GM12878 (cell line): ENCODE measurements around the gene TOP2B. TPM values are rescaled to one million over a fixed set of nuclear protein-coding genes. Genes with fewer than 3 reads are reported as not detected.

Experiments
- ATAC-seq: fragments of 200-7000 bp; cut with Tn5 transposase; 3 replicates; pipeline ENCODE4 v1.9.1; 2020; ENCODE audit warnings: mild to moderate bottlenecking, moderate library complexity
- BruUV-seq: library from RNA; stranded (reverse); fragments of 400-500 nt; replicated peaks from 2 replicates; lab custom pipeline; 2021; lab: Mats Ljungman, UMichigan
- CTCF ChIA-PET: fragments of 300-600 bp; sonication (Branson Sonifier 250); formaldehyde crosslinking; extraction: SDS; loops from one replicate; lab custom pipeline; 2021; ENCODE audit warnings: inconsistent platforms; lab: Yijun Ruan, JAX
- POLR2A ChIA-PET: fragments of 350-600 bp; formaldehyde crosslinking; extraction: SDS; loops from one replicate; lab custom pipeline; 2021; ENCODE audit warnings: inconsistent platforms; lab: Charles Lee
- RAD21 ChIA-PET: fragments of 300-600 bp; sonication (Branson Sonifier 250); formaldehyde crosslinking; loops from one replicate; lab custom pipeline; 2023; ENCODE audit warnings: antibody characterized with exemption; ENCODE audit not compliant: unreplicated experiment; lab: Charles Lee
- SMC1A ChIA-PET: fragments of 300-600 bp; sonication (Branson Sonifier 250); formaldehyde crosslinking; loops from one replicate; lab custom pipeline; 2023; ENCODE audit not compliant: unreplicated experiment, uncharacterized antibody; lab: Charles Lee
- DNase-seq: peaks from one replicate; pipeline ENCODE4 v3.0.0-alpha.2; 2011; ENCODE audit warnings: low read depth, low spot score
- FAIRE-seq: peaks from 3 replicates; lab custom pipeline; 2011; peaks lifted over from hg19 to GRCh38; lab: Jason Lieb, UNC
- H2AFZ ChIP-seq: 2 replicates; pipeline ENCODE4 v1.6.0; 2011; ENCODE audit warnings: low read depth, low read length, control low read depth; ENCODE audit not compliant: control insufficient read depth
- H3K27ac ChIP-seq: 2 replicates; pipeline ENCODE4 v1.5.1; 2011; ENCODE audit warnings: control low read depth; ENCODE audit not compliant: control insufficient read depth, insufficient read depth
- H3K27me3 ChIP-seq, 2 experiments: replicated peaks in 1 of 2; 2 replicates each; pipeline versions ENCODE4 v1.6.0 to v1.6.1; 2011; ENCODE audit warnings: low read length in 1 of 2; ENCODE audit not compliant: control insufficient read depth in 2 of 2, insufficient read depth in 2 of 2
- H3K36me3 ChIP-seq, 2 experiments: 2 replicates each; pipeline ENCODE4 v1.5.1; 2011; ENCODE audit warnings: low read length in 1 of 2; ENCODE audit not compliant: control insufficient read depth in 2 of 2, insufficient read depth in 2 of 2
- H3K4me1 ChIP-seq: 2 replicates; pipeline ENCODE4 v1.6.1; 2011; ENCODE audit warnings: mild to moderate bottlenecking, low read length, moderate library complexity, mixed read lengths; ENCODE audit not compliant: control insufficient read depth, insufficient read depth
- H3K4me2 ChIP-seq: 2 replicates; pipeline ENCODE4 v1.6.0; 2011; ENCODE audit warnings: control low read depth; ENCODE audit not compliant: control insufficient read depth, insufficient read depth
- H3K4me3 ChIP-seq: fragments of 200-600 bp; sonication (generic); 2 replicates; pipeline ENCODE4 v1.5.1; 2016
- H3K79me2 ChIP-seq: 2 replicates; pipeline ENCODE4 v1.6.0; 2011; ENCODE audit warnings: low read length; ENCODE audit not compliant: control insufficient read depth, insufficient read depth
- H3K9ac ChIP-seq: 2 replicates; pipeline ENCODE4 v1.8.0; 2011; ENCODE audit warnings: low read length, control low read depth, mixed read lengths; ENCODE audit not compliant: control insufficient read depth, insufficient read depth
- H3K9me3 ChIP-seq: replicated peaks from 3 replicates; pipeline ENCODE4 v1.5.1; 2011; ENCODE audit warnings: mild to moderate bottlenecking, low read length; ENCODE audit not compliant: control insufficient read depth, insufficient read depth
- H4K20me1 ChIP-seq: 2 replicates; pipeline ENCODE4 v1.6.0; 2011; ENCODE audit not compliant: control insufficient read depth, insufficient read depth
- IRF4 ChIP-seq: IDR thresholded peaks from 2 replicates; pipeline ENCODE4 v1.6.1; 2011; ENCODE audit warnings: low read depth, low read length
- MEF2A ChIP-seq: IDR thresholded peaks from 2 replicates; pipeline ENCODE4 v1.6.1; 2011; ENCODE audit warnings: low read depth, mild to moderate bottlenecking, low read length, moderate library complexity; ENCODE audit not compliant: insufficient read depth
- MEF2B ChIP-seq: fragments of 450-650 bp; IDR thresholded peaks from 2 replicates; pipeline ENCODE4 v1.6.1; 2018; ENCODE audit warnings: mild to moderate bottlenecking, moderate library complexity; ENCODE audit not compliant: partially characterized antibody, poor library complexity, severe bottlenecking
- MXI1 ChIP-seq: fragments of 150-350 bp; IDR thresholded peaks from 2 replicates; pipeline ENCODE4 v1.6.1; 2011; ENCODE audit warnings: low read depth, mild to moderate bottlenecking, inconsistent platforms, low read length, improper control_type of control experiment
- SMC3 ChIP-seq: IDR thresholded peaks from 2 replicates; pipeline ENCODE4 v1.6.1; 2011; ENCODE audit warnings: low read length, improper control_type of control experiment, borderline replicate concordance
- SUPT20H ChIP-seq: IDR thresholded peaks from 2 replicates; pipeline ENCODE4 v1.6.1; 2011; ENCODE audit warnings: low read depth, mild to moderate bottlenecking, low read length, moderate library complexity, borderline replicate concordance; ENCODE audit not compliant: control insufficient read depth
- TCF12 ChIP-seq: IDR thresholded peaks from 2 replicates; pipeline ENCODE4 v1.6.1; 2011; ENCODE audit warnings: low read depth, mild to moderate bottlenecking, low read length
- ZBTB11 ChIP-seq: fragments of 450-650 bp; formaldehyde crosslinking; IDR thresholded peaks from 2 replicates; pipeline ENCODE4 v1.5.0; 2022; ENCODE audit warnings: mild to moderate bottlenecking, missing genetic modification characterization
- ZBTB4 ChIP-seq: fragments of 450-650 bp; formaldehyde crosslinking; IDR thresholded peaks from 2 replicates; pipeline ENCODE4 v1.4.0; 2022; ENCODE audit warnings: mild to moderate bottlenecking, moderate library complexity
- WGBS: methylation state at CpG from one replicate; pipeline ENCODE4 v1.1.6; 2016; ENCODE audit warnings: low lambda C conversion rate; ENCODE audit not compliant: insufficient replicate concordance, insufficient coverage; ENCODE audit errors: missing lambda C conversion rate; 5-methylcytosine and 5-hydroxymethylcytosine counted together
- in situ Hi-C: fragments of 300-500 bp; cut with MboI; formaldehyde crosslinking; loops from 9 replicates; pipeline ENCODE4 v1.14.3; 2018; ENCODE audit warnings: mixed read lengths
- intact Hi-C: fragments of 100-400 bp; cut with micrococcal nuclease; formaldehyde crosslinking; loops from one replicate; pipeline ENCODE4 v1.14.2; 2022; ENCODE audit not compliant: unreplicated experiment
- polyA plus RNA-seq, 11 experiments: library from polyadenylated mRNA; depleted of rRNA in 4 of 11; unstranded in 6 of 11; stranded (reverse) in 5 of 11; fragments of >200 nt; fragmentation: Nextera tagmentation in 4 of 11; fragmentation: Illumina TruSeq in 1 of 11; extraction: Ambion mirVana in 4 of 11; extraction: Trizol in 1 of 11; gene quantifications; 1 replicate in 1 of 11; 2 replicates in 10 of 11; pipeline versions ENCODE4 v1.2.1 to v1.2.3, GENCODE V29; 2011 to 2016; ENCODE audit warnings: inconsistent platforms in 2 of 11, missing spikeins in 2 of 11, low read depth in 1 of 11
- total RNA-seq, 4 experiments: library from RNA; depleted of rRNA in 3 of 4; stranded (reverse); fragments of >200 nt in 3 of 4; fragmentation: Illumina TruSeq in 1 of 4; extraction: Trizol in 1 of 4; gene quantifications; 2 replicates each; pipeline versions ENCODE4 v1.2.1 to v1.2.3, GENCODE V29; 2013 to 2021
- TF ChIP-seq, protein P1 (sequence below): fragments of 150-350 bp; IDR thresholded peaks from 2 replicates; pipeline ENCODE4 v1.6.1; 2014; ENCODE audit warnings: mild to moderate bottlenecking, low read depth, low read length

TOP2B gene
- total and polyA plus RNA-seq, 10 of the 15 experiments (the other 5 are each of a cell fraction or from before 2014, with no cell fraction given): 28.6 to 134 (median 83.4) TPM

DNA sequence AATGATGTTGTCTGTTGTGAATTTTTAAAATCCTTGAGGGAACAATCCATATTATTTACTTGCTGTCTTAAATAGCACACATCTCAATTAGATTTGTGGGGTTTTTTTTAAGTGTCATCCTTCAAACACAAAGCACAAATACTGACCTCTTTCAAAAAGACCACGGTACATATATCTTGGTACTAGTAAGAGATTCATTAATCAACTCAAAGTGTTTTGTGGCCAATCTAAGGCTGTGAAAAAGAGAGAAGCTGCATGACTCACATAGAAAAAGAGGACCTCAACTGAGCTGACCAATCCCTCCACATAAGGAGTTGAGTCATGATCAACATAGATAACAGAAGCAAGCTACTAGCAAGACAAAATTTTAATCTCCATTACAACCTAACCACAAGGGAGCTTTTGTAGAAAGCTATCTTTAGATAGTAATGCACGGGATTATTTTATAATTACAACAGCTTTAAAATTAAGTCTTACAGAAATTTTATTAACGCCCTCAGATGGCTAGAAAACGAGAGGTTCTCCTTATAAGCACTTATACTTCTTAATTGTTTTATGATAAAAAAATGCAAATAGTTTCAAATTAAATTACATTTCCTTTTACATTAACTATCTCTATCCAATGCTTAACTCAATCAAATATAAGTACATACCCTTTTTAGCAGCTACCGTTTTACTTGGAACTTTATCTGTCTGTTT is 60.5 kb downstream of the TOP2B start:
- Histone ChIP-seq H4K20me1 (no peaks in the 10 kb centered on the region), H3K9ac (no peak overlapping the region), H3K79me2 (no peaks in the 10 kb centered on the region), H3K4me1 (no peaks in the 10 kb centered on the region), H3K27me3 (no peaks in the 10 kb centered on the region), H3K4me2 (no peak overlapping the region), H3K36me3 (peaks cover 0 to 12% of the 10 kb centered on the region in 2 experiments; a peak in 3 of 4 replicates), H3K27ac (no peak overlapping the region), H3K9me3 (no peaks in the 10 kb centered on the region), H2AFZ (no peak overlapping the region), H3K4me3 (no peak overlapping the region)
- FAIRE-seq: no peak
- ATAC-seq: peak; percentile 54
- in situ Hi-C loops (no loop called here), intact Hi-C loops (no loop called here)
- no peak for TF ChIP-seq SUPT20H
- TF ChIP-seq ZBTB4 (CRISPR knock-in tag): no peak
- no peak for TF ChIP-seq SMC3
- TF ChIP-seq TCF12: no peak
- no peak for TF ChIP-seq MEF2B
- TF ChIP-seq, protein P1, sequence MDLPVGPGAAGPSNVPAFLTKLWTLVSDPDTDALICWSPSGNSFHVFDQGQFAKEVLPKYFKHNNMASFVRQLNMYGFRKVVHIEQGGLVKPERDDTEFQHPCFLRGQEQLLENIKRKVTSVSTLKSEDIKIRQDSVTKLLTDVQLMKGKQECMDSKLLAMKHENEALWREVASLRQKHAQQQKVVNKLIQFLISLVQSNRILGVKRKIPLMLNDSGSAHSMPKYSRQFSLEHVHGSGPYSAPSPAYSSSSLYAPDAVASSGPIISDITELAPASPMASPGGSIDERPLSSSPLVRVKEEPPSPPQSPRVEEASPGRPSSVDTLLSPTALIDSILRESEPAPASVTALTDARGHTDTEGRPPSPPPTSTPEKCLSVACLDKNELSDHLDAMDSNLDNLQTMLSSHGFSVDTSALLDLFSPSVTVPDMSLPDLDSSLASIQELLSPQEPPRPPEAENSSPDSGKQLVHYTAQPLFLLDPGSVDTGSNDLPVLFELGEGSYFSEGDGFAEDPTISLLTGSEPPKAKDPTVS: no peak
- no peak for TF ChIP-seq IRF4
- TF ChIP-seq MXI1: no peak
- no peak for TF ChIP-seq MEF2A
- no peak for TF ChIP-seq ZBTB11 (CRISPR knock-in tag)
- BruUV-seq: no TSS peak
- ChIA-PET CTCF (interaction anchor here (1.3 to 2.2 kb wide), 4 partner anchors 9 to 17 kb away, joined by 3 to 10 read pairs (median 6); no protein-coding TSS in a partner anchor), POLR2A (no interaction called here), RAD21 (interaction anchor here (1.7 kb wide), 1 partner anchor 44 kb away, joined by 6 read pairs; no protein-coding TSS in a partner anchor), SMC1A (interaction anchor here (1.0 to 2.6 kb wide), 4 partner anchors 9 to 30 kb away, joined by 3 to 7 read pairs (median 4); no protein-coding TSS in a partner anchor)
- 93% methylated on average over 5 of the region's 5 CpGs for WGBS
- no peak for DNase-seq
